ENCODE results near the gene MAP4K1. TPM values are rescaled to one million over a fixed set of nuclear protein-coding genes. Genes with fewer than 3 reads are reported as not detected.
"Not testable (repeated sequence)": the region's sequence is repeated elsewhere in the genome, so short reads cannot be mapped to it uniquely, and the experiment has no call there.

The MAP4K1 gene
- total RNA-seq, 1 donor from 2014 or later, result 3.1 TPM

GRCh38 chr19:38634757-38635482 lies 17.2 kb upstream of the MAP4K1 start:
- TF ChIP-seq CTCF (conservative IDR thresholded peaks at IDR 0.05; ENCODE audit: low read depth, low read length), result peak; percentile 92
- no peak for DNase-seq (ENCODE audit: low read depth)
- no peak overlapping the region for H3K4me3 ChIP-seq (ENCODE audit: low read depth, low read length)

GRCh38 chr19:38632476-38633213 lies 14.9 kb upstream of the MAP4K1 start:
- no peak for TF ChIP-seq CTCF (conservative IDR thresholded peaks at IDR 0.05; ENCODE audit: low read depth, low read length)
- H3K4me3 ChIP-seq (ENCODE audit: low read depth, low read length), result no peak overlapping the region
- no peak for DNase-seq (ENCODE audit: low read depth)

GRCh38 chr19:38631811-38632475 lies 14.2 kb upstream of the MAP4K1 start:
- DNase-seq (ENCODE audit: low read depth); H3K4me3 ChIP-seq (ENCODE audit: low read depth, low read length): not testable (repeated sequence)

- not testable (repeated sequence) for DNase-seq (ENCODE audit: low read depth); H3K4me3 ChIP-seq (ENCODE audit: low read depth, low read length)
Observed at GRCh38 chr19:38631301-38631700, 13.5 kb upstream of the MAP4K1 start.

GRCh38 chr19:38629568-38629967 lies 11.8 kb upstream of the MAP4K1 start:
- no peak for DNase-seq (ENCODE audit: low read depth)
- TF ChIP-seq CTCF (conservative IDR thresholded peaks at IDR 0.05; ENCODE audit: low read depth, low read length), result no peak
- H3K4me3 ChIP-seq (ENCODE audit: low read depth, low read length), result no peak overlapping the region

GRCh38 chr19:38626401-38626800 lies 8.6 kb upstream of the MAP4K1 start:
- no peak overlapping the region for H3K4me3 ChIP-seq (ENCODE audit: low read depth, low read length)
- TF ChIP-seq CTCF (conservative IDR thresholded peaks at IDR 0.05; ENCODE audit: low read depth, low read length), result no peak
- no peak for DNase-seq (ENCODE audit: low read depth)

- DNase-seq (ENCODE audit: low read depth), result no peak
- no peak for TF ChIP-seq CTCF (conservative IDR thresholded peaks at IDR 0.05; ENCODE audit: low read depth, low read length)
- no peak overlapping the region for H3K4me3 ChIP-seq (ENCODE audit: low read depth, low read length)
Observed at GRCh38 chr19:38624822-38625221, 7.1 kb upstream of the MAP4K1 start.
